Myocyte (in vitro differentiated cells): ENCODE data around the gene RPRD1A. TPM values are rescaled to one million over a fixed set of nuclear protein-coding genes. Genes with fewer than 3 reads are reported as not detected.
"Not testable (repeated sequence)": the region's sequence is repeated elsewhere in the genome, so short reads cannot be mapped to it uniquely, and the experiment has no call there.

ENCODE experiments used
- DNase-seq: peaks from one replicate; pipeline ENCODE4 v3.0.0-alpha.2; 2012; ENCODE audit warnings: low read depth
- total RNA-seq: library from RNA; depleted of rRNA; stranded (reverse); fragments of >200 nt; gene quantifications from 2 replicates; pipeline ENCODE4 v1.2.3, GENCODE V29; 2014

RPRD1A gene
- total RNA-seq, 1 donor from 2014 or later, result 69.1 TPM

DNA sequence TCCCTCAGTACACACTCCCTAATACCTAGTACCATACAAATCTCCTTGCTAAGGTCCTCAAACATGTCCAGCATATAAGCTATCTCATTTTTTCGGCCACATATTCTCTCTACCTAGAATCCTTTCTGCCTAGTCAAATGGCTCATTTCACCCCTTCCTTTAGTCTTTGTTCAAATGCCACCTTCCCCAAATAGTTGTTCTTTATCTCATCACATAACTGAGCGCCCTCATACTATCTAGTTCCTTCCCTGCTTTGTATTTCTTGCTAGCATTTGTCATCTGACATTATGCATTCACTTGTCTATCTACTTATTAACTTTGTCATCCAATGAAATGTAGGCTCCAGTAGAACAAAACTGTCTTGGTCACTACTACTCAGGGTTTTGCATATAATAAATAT, 35.5 kb downstream of the RPRD1A start:
- no peak for DNase-seq

DNA sequence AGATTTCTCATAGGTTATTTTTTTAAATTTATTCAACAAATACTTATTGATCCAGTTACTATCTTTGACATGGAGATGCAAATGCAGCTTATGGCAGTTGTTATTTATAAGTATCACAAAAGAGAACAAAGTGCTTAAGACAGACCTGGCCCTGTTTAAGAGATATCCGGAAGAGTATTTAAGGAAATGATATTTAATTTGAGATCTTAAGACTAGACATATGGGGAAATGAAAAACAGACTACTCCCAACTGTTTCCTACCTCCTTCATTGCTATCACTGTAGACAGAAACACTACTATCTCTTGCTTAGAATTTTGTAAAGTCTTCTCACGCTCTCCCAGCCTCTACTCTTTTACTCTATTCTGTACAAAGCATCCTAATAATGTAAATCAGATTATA, 36.0 kb downstream of the RPRD1A start:
- DNase-seq, result no peak

- DNase-seq, result no peak
These were observed 38.5 kb downstream of the RPRD1A start for GRCh38 chr18:36028859-36029258.

- no peak for DNase-seq
These were observed 42.3 kb downstream of the RPRD1A start for GRCh38 chr18:36025025-36025424.

- DNase-seq, result not testable (repeated sequence)
These were observed 43.1 kb downstream of the RPRD1A start for GRCh38 chr18:36024241-36024640.

DNA sequence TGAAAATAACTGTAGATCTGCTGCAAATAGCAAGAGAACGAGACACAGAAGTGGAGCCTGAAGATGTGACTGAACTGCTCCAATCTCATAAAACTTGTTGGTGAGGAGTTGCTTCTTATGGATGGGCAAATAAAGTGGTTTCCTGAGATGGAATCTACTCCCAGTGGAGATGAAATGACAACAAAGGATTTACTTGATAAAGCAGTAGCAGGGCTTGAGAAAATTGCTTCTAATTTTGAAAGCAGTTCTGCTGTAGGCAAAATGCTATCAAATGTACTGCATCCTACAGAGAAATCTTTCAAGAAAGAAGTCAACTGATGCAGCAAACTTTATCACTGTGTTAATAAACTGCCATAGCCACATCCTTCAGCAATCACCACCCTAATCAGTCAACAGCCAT, 44.0 kb downstream of the RPRD1A start:
- no peak for DNase-seq

DNA sequence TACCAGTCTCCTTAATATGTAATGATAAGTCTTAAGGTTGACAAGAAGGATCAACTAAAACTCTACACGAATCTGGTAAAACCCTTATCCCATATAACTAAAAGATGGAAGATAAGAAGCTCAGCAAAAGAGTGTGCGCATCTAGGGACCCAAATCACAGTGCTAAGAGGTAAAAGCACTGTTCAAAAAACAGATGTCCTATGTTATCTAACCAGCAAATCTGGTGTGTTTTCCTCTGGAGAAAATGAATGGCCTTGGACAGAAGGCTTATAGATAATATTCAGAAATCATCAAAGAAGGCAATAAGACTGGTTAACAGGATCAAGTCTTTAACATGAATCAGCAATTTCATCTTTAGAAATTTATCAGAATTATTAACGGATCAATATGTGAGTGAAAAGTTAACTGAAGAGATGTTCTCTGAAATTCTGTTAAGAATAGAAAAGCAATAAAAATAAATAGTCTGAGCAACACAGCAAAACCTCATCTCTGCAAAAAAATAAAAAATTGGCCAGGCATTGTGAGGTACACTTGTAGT, 47.1 kb downstream of the RPRD1A start:
- no peak for DNase-seq

GRCh38 chr18:36017232-36017631, 50.1 kb downstream of the RPRD1A start:
- DNase-seq, result no peak

DNA sequence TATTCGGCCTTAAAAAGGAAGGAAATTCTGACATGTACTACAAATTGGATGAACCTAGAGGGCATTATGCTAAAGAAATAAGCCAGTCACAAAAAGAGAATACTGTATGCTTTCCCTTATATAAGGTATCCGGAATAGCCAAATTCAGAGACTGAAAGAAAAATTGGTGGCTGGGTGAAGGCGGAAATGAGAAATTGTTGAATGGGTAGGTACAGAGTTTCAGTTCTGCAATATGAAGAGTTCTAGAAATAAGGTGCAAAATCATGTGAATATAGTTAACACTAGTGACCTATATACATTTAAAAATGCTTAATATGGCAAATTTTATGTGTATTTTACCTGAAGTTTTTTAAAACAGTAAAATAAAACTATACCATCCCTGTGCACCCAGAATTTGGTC, 51.7 kb downstream of the RPRD1A start:
- DNase-seq, result no peak

- DNase-seq, result peak; percentile 45
These were observed 54.5 kb downstream of the RPRD1A start for GRCh38 chr18:36012891-36013290.

- DNase-seq, result no peak
These were observed 58.1 kb downstream of the RPRD1A start for GRCh38 chr18:36009214-36009613.

GRCh38 chr18:36006997-36007396, 60.4 kb downstream of the RPRD1A start:
- DNase-seq, result no peak

DNA sequence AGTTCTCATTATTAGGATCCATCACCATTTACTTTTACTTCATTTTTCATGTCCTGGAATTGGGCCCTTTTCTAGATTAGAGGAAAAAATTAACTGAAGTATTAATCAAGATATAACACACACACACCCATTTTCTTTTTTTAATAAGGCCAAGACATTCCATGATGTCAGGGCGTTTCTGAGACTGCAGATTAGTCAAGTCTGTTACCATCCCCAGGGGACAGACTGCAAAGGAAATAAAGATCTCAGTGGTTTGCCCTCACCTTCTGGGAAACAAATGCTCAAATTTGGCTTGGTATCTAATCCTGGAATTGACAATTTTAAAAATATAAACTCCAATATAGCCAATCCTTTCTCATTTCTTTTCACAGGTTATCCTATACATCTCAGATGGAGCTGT, 67.4 kb downstream of the RPRD1A start:
- DNase-seq, result no peak

- DNase-seq, result no peak
These were observed 68.4 kb downstream of the RPRD1A start for GRCh38 chr18:35998967-35999366.

DNA sequence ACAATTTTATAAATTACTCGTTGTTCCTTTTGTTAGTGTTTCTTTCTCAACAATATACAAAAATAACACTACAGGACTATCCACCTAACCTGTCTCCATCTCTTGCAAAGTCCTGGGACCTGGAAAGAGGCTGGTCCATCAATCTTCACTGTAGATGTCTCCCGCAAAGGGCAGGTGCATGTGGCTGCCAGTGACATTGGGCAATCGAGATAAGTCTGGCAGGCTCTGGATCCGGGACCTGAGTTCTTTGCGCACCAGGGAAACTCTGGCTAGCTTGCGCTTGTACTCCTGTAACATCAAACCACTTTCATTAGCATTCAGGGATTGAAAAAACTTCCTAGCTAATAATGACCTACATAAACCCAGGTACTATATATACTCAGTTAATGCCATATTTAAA, 74.3 kb downstream of the RPRD1A start:
- DNase-seq, result no peak

DNA sequence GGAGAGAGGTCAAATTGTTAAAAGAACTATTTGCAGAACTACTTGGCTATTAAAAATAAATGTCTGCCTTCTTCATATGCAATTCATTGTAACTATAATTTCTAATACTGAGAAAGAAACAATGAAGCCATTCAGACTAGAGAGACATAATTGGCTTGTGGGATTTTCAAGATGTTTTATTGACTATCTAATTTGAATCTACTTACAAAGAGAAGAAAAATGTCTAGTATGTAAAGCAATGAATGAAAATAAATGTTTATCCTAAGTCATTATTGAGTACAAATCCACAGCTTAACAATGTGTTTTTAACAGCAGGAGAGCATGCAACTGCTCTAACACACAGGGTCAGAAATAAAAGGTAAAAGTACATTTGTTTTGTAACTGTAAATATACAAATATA, 75.7 kb downstream of the RPRD1A start:
- DNase-seq, result no peak

DNA sequence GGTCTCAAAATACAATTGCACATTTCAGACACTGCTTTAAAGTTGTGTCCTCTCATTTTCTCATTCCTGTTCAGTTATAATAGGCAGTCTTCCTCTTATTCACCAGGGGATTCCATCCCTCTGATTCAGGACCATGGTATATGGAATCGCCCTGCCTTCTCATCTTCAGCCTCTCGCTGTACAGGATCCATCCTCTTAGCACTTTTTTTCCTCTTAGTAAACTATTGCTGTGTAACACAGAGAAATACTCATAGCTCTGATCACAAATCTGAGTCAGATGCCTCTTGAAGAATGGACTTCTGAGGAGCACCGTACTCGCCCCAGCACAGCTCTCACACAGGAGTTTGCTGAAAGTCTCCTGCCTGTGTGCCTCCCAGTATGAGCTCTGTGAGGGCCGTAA, 83.5 kb downstream of the RPRD1A start:
- DNase-seq, result no peak

GRCh38 chr18:35983147-35983546, 84.2 kb downstream of the RPRD1A start:
- DNase-seq, result no peak

GRCh38 chr18:35982409-35983114, 84.8 kb downstream of the RPRD1A start:
- no peak for DNase-seq

DNA sequence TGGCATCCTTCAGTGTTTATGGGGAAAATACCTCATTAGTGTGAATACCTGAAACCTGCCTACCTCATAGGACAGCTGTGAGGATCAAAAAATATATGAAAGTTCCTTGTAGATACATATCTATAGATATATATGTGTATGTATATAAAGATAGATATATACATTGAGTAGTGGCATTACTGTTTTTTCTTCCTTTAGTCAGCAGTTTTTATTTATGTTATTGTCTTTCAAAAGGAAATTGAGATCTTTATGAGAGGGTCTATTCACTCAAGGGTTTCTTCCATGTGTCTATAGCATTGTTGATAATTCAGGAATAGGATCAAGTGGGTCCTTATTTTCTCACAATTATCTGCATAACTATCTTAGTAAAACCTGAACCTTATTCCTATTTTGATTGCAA, 88.2 kb downstream of the RPRD1A start:
- no peak for DNase-seq

GRCh38 chr18:35974181-35974580, 93.2 kb downstream of the RPRD1A start:
- no peak for DNase-seq

- DNase-seq, result no peak
These were observed 93.7 kb downstream of the RPRD1A start for GRCh38 chr18:35973650-35974049.

- peak; percentile 98 for DNase-seq
These were observed 95.0 kb downstream of the RPRD1A start, which contains the start of gene RMP24 for GRCh38 chr18:35972197-35973000. TSS of gene RMP24 (plus strand) at chr18:35972679.
